Gastroesophageal sphincter (tissue), 4 donors: Measurements from ENCODE around the gene SERPINH1. TPM values are rescaled to one million over a fixed set of nuclear protein-coding genes. Genes with fewer than 3 reads are reported as not detected.
A peak's percentile ranks its signal among the peaks of the same experiment; 100 is the strongest.

Experiments used
- ATAC-seq: fragments of 150-250 bp; one replicate; pipeline ENCODE4 v1.9.1; 2016; ENCODE audit warnings: mild to moderate bottlenecking, moderate library complexity
- H3K27ac ChIP-seq, 4 donors: fragments of 200-600 bp; sonication (generic) in 3 of 4; 1 replicate in 3 of 4; 2 replicates in 1 of 4; pipeline ENCODE4 v1.5.1; 2016 to 2019
- H3K27me3 ChIP-seq: fragments of 200-600 bp; sonication (generic); one replicate; pipeline ENCODE4 v1.5.1; 2019
- H3K36me3 ChIP-seq, 2 donors: fragments of 200-600 bp; sonication (generic); one replicate each; pipeline ENCODE4 v1.5.1; 2019; ENCODE audit warnings: control low read depth in 1 of 2
- H3K4me1 ChIP-seq, 3 donors: fragments of 200-600 bp; sonication (generic); 1 replicate in 2 of 3; 2 replicates in 1 of 3; pipeline ENCODE4 v1.5.1; 2016 to 2019; ENCODE audit warnings: control low read depth in 2 of 3
- H3K4me3 ChIP-seq, 2 donors: fragments of 200-600 bp; sonication (generic); one replicate each; pipeline ENCODE4 v1.5.1; 2019; ENCODE audit warnings: mild to moderate bottlenecking in 1 of 2, moderate library complexity in 1 of 2
- H3K9me3 ChIP-seq, 3 donors: fragments of 200-600 bp; sonication (generic); one replicate each; pipeline ENCODE4 v1.5.1; 2017 to 2019; ENCODE audit warnings: control low read depth in 2 of 3
- EP300 ChIP-seq: sonication (generic); formaldehyde crosslinking; IDR thresholded peaks from one replicate; pipeline ENCODE4 v1.6.1; 2017; ENCODE audit warnings: antibody characterized with exemption, mild to moderate bottlenecking
- POLR2A ChIP-seq, 2 donors: fragments of 450-650 bp; IDR thresholded peaks; one replicate each; pipeline ENCODE4 v1.6.1; 2017; ENCODE audit warnings: antibody characterized with exemption in 2 of 2, mild to moderate bottlenecking in 2 of 2, moderate library complexity in 1 of 2
- POLR2AphosphoS5 ChIP-seq: sonication (generic); formaldehyde crosslinking; IDR thresholded peaks from one replicate; pipeline ENCODE4 v1.6.1; 2017; ENCODE audit warnings: antibody characterized with exemption
- WGBS, 2 donors: methylation state at CpG; one replicate each; pipeline ENCODE4 v1.1.5; 2018; ENCODE audit warnings: low coverage in 1 of 2; 5-methylcytosine and 5-hydroxymethylcytosine counted together
- total RNA-seq, 4 donors: library from RNA; depleted of rRNA; stranded (reverse); fragments of >200 nt; gene quantifications; one replicate each; pipeline ENCODE4 v1.1.0, GENCODE V29; 2016
- TF ChIP-seq, protein P1 (sequence below), 4 experiments: fragments of 200-600 bp in 2 of 4; fragments of 450-650 bp in 2 of 4; sonication (generic) in 1 of 4; IDR thresholded peaks; one replicate each; pipeline ENCODE4 v1.5.1; 2017 to 2019; ENCODE audit warnings: antibody characterized with exemption in 4 of 4, mild to moderate bottlenecking in 2 of 4, moderate library complexity in 2 of 4

Gene SERPINH1
- total RNA-seq, 4 donors from 2014 or later, result 127 to 284 (median 175) TPM

DNA sequence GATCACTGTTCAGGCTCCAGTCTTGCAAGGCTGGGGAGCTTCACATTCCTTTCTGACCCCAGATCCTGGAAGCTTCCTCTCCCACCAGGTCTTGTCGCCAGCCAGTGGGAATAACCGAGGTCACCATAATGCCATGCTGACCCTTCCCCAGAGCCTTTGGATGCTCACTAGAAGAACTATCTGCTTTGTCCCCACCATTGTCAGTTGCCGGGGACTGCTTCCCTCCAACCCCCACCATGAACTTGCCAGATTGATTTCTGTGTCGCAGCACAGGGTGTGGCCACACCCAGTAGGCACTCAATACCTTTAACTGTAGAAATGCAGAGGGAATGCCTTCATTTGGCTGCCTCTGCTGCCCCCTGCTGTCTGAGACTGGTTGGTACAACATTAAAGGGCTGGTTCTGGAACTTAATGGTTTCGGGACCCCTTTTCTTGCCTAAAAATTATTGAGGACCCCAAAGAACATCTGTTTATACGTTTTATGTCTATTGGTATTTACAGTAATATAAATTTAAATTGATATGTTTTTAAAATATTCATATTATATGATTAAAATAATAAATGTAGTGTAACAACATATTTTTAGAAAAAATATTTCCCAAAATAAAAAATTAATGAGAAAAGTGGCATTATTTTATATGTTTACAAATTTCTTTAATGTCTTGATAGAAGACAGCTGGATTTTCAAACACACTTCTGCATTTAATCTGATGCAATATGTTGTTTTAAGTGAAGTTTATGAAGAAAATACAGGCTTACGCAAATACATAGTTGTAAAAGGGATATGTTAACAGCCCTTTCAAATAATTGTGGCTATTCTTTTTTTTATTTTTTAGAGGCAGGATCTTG is 29.6 kb upstream of the SERPINH1 start:
- Histone ChIP-seq H3K9me3 (no peaks in the 10 kb centered on the region), H3K4me1 (peaks cover 0 to 2% (median 0%) of the 10 kb centered on the region in 3 donors), H3K36me3 (no peaks in the 10 kb centered on the region), H3K27ac (no peak overlapping the region), H3K4me3 (no peak overlapping the region), H3K27me3 (no peaks in the 10 kb centered on the region)
- ATAC-seq, result peak; percentile 37
- TF ChIP-seq, protein P1, sequence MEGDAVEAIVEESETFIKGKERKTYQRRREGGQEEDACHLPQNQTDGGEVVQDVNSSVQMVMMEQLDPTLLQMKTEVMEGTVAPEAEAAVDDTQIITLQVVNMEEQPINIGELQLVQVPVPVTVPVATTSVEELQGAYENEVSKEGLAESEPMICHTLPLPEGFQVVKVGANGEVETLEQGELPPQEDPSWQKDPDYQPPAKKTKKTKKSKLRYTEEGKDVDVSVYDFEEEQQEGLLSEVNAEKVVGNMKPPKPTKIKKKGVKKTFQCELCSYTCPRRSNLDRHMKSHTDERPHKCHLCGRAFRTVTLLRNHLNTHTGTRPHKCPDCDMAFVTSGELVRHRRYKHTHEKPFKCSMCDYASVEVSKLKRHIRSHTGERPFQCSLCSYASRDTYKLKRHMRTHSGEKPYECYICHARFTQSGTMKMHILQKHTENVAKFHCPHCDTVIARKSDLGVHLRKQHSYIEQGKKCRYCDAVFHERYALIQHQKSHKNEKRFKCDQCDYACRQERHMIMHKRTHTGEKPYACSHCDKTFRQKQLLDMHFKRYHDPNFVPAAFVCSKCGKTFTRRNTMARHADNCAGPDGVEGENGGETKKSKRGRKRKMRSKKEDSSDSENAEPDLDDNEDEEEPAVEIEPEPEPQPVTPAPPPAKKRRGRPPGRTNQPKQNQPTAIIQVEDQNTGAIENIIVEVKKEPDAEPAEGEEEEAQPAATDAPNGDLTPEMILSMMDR (IDR thresholded peaks at IDR 0.05), result peak in 3 of 4 experiments; percentile 87 to 95 (median 90)
- TF ChIP-seq POLR2AphosphoS5, result no peak
- 36 to 43% methylated on average over 5 to 6 of the region's 7 CpGs for whole genome bisulfite sequencing, 2 donors

DNA sequence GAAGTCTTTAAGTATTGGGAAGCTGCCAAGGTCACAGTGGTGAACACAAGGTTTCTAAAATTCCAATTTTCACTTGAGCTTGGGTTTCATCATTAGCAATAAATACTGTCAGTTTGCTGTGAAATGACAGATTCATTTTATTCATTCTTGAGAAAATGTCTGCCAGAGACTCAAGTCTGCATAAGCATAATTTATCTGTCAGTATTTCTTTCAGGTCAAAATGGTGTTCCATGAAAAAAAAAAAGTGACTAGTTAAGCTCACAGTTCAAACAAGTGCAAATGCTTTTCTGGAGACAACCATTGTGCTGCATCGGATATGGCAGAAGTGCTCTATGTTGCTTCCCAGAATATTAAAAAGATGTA is 28.2 kb upstream of the SERPINH1 start:
- Histone ChIP-seq H3K36me3 (no peaks in the 10 kb centered on the region), H3K4me3 (no peak overlapping the region), H3K27me3 (no peaks in the 10 kb centered on the region), H3K4me1 (peaks cover 0 to 2% (median 0%) of the 10 kb centered on the region in 3 donors), H3K27ac (no peak overlapping the region), H3K9me3 (no peaks in the 10 kb centered on the region)
- 75 to 88% methylated on average over 1 of the region's 1 CpG for WGBS, 2 donors
- ATAC-seq, result no peak
- TF ChIP-seq EP300, result no peak
- TF ChIP-seq POLR2A (IDR thresholded peaks at IDR 0.05), result no peak
- TF ChIP-seq, protein P1 (IDR thresholded peaks at IDR 0.05), result no peak
- TF ChIP-seq POLR2AphosphoS5, result no peak

DNA sequence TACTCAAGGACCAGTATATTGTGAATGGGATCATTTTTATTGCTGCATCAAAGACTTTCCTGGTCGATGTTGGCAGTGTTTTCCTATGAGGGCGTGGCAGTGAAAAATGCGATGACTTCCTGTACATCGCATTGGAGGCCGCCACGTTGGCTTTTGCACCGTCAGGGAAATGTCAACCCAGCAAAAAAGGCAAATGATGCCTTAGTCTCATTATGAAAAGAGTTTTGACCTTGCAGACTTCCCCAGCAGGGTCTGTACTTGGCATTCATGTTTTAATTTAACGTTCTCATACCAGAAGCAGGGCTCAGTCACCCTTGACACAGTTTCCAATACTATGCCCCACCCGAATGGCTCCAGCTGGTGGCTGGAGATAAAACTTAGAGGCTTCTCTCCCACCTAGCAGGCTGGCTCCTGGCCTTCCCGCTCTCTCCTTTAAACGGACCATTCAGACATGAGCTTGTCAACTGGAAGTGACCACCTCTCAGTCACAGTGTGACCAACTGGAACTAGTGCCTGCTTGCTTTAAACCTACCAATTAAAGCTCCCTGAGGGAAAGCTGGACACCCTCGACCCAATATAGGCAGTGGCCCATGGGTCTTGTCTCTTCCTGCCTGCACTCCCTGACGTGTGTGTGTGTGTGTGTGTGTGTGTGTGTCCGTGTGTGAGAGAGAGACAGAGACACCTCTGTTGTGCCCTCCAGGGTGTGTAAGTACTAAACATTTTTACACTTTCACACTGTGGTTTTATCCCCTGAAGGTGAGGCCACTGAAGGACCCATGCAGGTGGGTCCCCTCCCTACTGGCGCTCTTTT is 27.6 kb upstream of the SERPINH1 start:
- Histone ChIP-seq H3K4me3 (no peak overlapping the region), H3K27ac (no peak overlapping the region), H3K27me3 (no peaks in the 10 kb centered on the region), H3K9me3 (no peaks in the 10 kb centered on the region), H3K4me1 (peaks cover 0 to 2% (median 0%) of the 10 kb centered on the region in 3 donors), H3K36me3 (no peaks in the 10 kb centered on the region)
- no peak for ATAC-seq
- TF ChIP-seq EP300 (no peak), POLR2AphosphoS5 (no peak), POLR2A (IDR thresholded peaks at IDR 0.05) (no peak)
- TF ChIP-seq, protein P1 (IDR thresholded peaks at IDR 0.05), result no peak
- 66 to 67% methylated on average over 5 to 8 of the region's 15 CpGs for WGBS, 2 donors

DNA sequence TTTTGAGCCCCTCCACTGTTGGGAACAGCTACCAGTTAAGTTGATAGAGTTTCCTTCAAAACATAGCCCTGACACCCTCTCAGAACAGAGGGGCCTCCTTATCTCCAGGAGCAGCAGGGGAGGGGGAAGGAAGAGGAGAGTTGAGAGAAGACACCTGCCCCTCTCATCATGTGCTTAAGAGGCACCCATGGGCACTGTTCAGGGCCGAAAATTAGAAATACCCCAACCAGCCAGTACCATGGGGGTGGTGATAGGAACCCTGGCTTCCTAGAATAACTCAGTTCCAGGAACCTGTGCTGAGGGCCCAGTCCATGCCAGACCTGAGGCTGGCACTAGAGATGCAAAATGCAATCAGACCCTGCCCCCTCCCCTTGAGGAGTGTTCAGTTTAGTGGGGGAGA is 27.0 kb upstream of the SERPINH1 start:
- Histone ChIP-seq H3K27ac (no peak overlapping the region), H3K4me3 (no peak overlapping the region), H3K36me3 (no peaks in the 10 kb centered on the region), H3K27me3 (no peaks in the 10 kb centered on the region), H3K4me1 (peaks cover 0 to 2% (median 0%) of the 10 kb centered on the region in 3 donors), H3K9me3 (no peaks in the 10 kb centered on the region)
- TF ChIP-seq POLR2A (IDR thresholded peaks at IDR 0.05), result no peak
- TF ChIP-seq, protein P1 (IDR thresholded peaks at IDR 0.05), result no peak
- no peak for TF ChIP-seq EP300
- TF ChIP-seq POLR2AphosphoS5, result no peak
- ATAC-seq, result no peak
- no CpG with 5 or more reads among the region's 1 CpG for WGBS, 2 donors
